Stimulated activated CD4-positive, alpha-beta T cell treated with anti-CD3 and anti-CD28 coated beads, Interleukin-4, amount 100 ng/mL, for 48 hours (primary cell): ENCODE measurements around the gene PDE3A.

ENCODE experiments used
- DNase-seq, 2 donors: peaks; one replicate each; pipeline ENCODE4 v3.0.0-alpha.2; 2020; ENCODE audit warnings: low read depth in 2 of 2

Gene PDE3A

GRCh38 chr12:20711846-20712245 lies 343.5 kb downstream of the PDE3A start:
- no peak for DNase-seq

DNA sequence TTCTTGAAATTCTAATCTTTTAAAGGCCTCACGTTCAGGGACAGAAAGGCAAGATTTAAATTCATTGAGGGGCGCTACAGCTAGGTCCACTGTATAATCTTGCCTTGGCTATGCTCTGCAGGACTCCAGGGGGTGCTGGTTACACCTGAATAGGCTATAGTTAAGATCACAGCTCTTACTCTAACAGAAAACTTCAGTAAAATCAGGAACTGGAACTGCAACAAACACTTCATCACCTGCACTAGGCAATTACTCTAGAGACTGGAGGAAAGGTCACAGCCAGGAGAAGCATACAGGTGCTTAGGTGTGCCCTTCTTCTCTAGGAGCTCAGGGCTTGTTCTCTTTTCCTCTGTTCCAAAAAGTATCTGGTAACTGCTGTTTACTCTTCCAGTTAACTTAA lies 347.7 kb downstream of the PDE3A start:
- DNase-seq: no peak

- no peak for DNase-seq
These were observed 348.6 kb downstream of the PDE3A start for GRCh38 chr12:20716985-20717384.

GRCh38 chr12:20718294-20718693 lies 350.0 kb downstream of the PDE3A start:
- no peak for DNase-seq

DNA sequence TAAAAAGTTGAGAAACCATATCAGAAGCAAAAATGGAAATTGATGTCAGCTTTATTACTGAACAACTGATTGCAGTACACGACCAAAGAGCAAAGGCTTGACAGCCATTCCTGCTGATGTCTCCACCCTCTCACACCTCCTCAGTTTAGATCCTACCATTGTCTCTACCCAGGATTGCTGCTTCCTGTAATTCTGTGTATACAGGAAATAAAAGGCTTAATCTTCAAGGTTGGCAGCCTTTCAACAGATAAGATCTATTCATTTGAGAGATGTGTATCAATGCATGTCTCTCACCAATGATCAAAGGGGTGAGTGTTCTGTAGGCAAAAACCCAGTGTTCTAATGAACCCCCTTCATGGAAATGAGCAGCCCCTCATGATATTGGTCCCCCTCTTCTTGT lies 353.8 kb downstream of the PDE3A start:
- no peak for DNase-seq

DNA sequence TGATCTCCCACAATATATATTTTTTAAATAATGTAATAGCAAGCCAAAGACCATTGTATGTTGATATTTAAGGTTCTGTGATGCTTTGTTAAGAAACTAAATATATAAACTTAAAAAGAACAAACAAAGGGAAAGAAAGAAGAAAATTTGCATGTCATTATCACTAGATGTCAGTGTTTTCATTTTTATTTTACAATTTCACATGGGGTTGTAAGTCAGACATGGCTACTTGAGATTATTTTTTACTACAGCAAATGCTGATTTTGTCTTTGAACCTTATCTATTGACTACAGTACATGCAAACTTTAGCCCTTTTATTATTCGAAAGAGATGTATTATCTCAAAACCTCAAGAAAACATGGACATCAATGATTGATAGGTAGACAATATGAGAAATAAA lies 362.9 kb downstream of the PDE3A start:
- DNase-seq: no peak
